PC-3 (cell line): Measurements from ENCODE around the gene HLA-DQA1.
"Not testable (repeated sequence)": the region's sequence is repeated elsewhere in the genome, so short reads cannot be mapped to it uniquely, and the experiment has no call there.

Source experiments
- EZH2 ChIP-seq: fragments of 300-600 bp; sonication (generic); IDR thresholded peaks from one replicate; pipeline ENCODE4 v1.6.1; 2017; ENCODE audit warnings: antibody characterized with exemption, mild to moderate bottlenecking, low read length; ENCODE audit not compliant: unreplicated experiment
- TF ChIP-seq, protein P1 (sequence below): fragments of 300-600 bp; sonication (generic); conservative IDR thresholded peaks from 2 replicates; pipeline ENCODE4 v1.5.1; 2017; ENCODE audit warnings: antibody characterized with exemption, low read depth, mild to moderate bottlenecking, low read length

DNA sequence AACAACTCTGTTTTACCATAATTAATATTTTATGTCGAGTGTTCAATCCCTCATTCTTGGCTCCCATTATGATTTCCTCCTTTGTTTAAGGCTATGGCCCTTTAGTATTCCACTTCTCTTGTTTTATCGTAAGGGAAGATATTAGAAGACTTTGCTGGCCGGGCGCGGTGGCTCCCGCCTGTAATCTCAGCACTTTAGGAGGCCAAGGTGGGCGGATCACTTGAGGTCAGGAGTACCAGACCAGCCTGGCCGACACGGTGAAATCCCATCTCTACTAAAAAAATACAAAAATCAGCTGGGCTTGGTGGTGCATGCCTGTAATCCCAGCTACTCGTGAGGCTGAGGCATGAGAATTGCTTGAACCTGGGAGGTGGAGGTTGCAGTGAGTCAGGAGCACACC is 46.5 kb upstream of the HLA-DQA1 start:
- TF ChIP-seq, protein P1, sequence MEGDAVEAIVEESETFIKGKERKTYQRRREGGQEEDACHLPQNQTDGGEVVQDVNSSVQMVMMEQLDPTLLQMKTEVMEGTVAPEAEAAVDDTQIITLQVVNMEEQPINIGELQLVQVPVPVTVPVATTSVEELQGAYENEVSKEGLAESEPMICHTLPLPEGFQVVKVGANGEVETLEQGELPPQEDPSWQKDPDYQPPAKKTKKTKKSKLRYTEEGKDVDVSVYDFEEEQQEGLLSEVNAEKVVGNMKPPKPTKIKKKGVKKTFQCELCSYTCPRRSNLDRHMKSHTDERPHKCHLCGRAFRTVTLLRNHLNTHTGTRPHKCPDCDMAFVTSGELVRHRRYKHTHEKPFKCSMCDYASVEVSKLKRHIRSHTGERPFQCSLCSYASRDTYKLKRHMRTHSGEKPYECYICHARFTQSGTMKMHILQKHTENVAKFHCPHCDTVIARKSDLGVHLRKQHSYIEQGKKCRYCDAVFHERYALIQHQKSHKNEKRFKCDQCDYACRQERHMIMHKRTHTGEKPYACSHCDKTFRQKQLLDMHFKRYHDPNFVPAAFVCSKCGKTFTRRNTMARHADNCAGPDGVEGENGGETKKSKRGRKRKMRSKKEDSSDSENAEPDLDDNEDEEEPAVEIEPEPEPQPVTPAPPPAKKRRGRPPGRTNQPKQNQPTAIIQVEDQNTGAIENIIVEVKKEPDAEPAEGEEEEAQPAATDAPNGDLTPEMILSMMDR: not testable (repeated sequence)
- TF ChIP-seq EZH2: not testable (repeated sequence)
